Liver (tissue), 9 donors: Measurements from ENCODE around the gene CLEC4G. TPM values are rescaled to one million over a fixed set of nuclear protein-coding genes. Genes with fewer than 3 reads are reported as not detected.

Experiments used
- DNase-seq: peaks from one replicate; pipeline ENCODE4 v3.0.0-alpha.2; 2017; ENCODE audit warnings: low spot score
- H3K27ac ChIP-seq, 2 donors: one replicate each; pipeline ENCODE4 v1.7.0; 2013; ENCODE audit warnings: inconsistent platforms in 2 of 2, low read length in 2 of 2, control low read depth in 1 of 2, low read depth in 1 of 2, mild to moderate bottlenecking in 1 of 2
- H3K27me3 ChIP-seq, 4 donors: one replicate each; pipeline versions ENCODE4 v1.6.1 to v1.7.0; 2013; ENCODE audit warnings: low read length in 3 of 4, inconsistent platforms in 1 of 4, mild to moderate bottlenecking in 1 of 4, moderate library complexity in 1 of 4; ENCODE audit not compliant: control insufficient read depth in 4 of 4, insufficient read depth in 4 of 4
- H3K36me3 ChIP-seq, 4 donors: one replicate each; pipeline versions ENCODE4 v1.6.1 to v1.7.0; 2013; ENCODE audit warnings: low read length in 3 of 4, mild to moderate bottlenecking in 3 of 4, low read depth in 1 of 4, moderate library complexity in 1 of 4; ENCODE audit not compliant: control insufficient read depth in 4 of 4, insufficient read depth in 3 of 4
- H3K4me1 ChIP-seq, 4 donors: one replicate each; pipeline versions ENCODE4 v1.6.1 to v1.7.0; 2013; ENCODE audit warnings: low read length in 3 of 4, mild to moderate bottlenecking in 3 of 4, moderate library complexity in 1 of 4; ENCODE audit not compliant: control insufficient read depth in 4 of 4, insufficient read depth in 4 of 4
- H3K4me3 ChIP-seq, 3 donors: one replicate each; pipeline versions ENCODE4 v1.6.1 to v1.7.0; 2013; ENCODE audit warnings: low read length in 3 of 3, control low read depth in 1 of 3, low read depth in 1 of 3, mild to moderate bottlenecking in 1 of 3
- H3K9ac ChIP-seq, 2 donors: one replicate each; pipeline ENCODE4 v1.7.0; 2013; ENCODE audit warnings: low read length in 2 of 2, mild to moderate bottlenecking in 2 of 2, moderate library complexity in 2 of 2, control low read depth in 1 of 2, low read depth in 1 of 2
- H3K9me3 ChIP-seq, 4 donors: one replicate each; pipeline versions ENCODE4 v1.6.1 to v1.7.0; 2013; ENCODE audit warnings: low read length in 3 of 4; ENCODE audit not compliant: control insufficient read depth in 4 of 4
- ATF3 ChIP-seq: IDR thresholded peaks from 2 replicates; pipeline ENCODE4 v1.6.1; 2016; ENCODE audit warnings: antibody characterized with exemption
- EGR1 ChIP-seq, 2 donors: IDR thresholded peaks; 2 replicates each; pipeline ENCODE4 v1.6.1; 2016 to 2018; ENCODE audit warnings: antibody characterized with exemption in 2 of 2, low read depth in 2 of 2
- FOXA1 ChIP-seq: IDR thresholded peaks from 2 replicates; pipeline ENCODE4 v1.6.1; 2016; ENCODE audit warnings: antibody characterized with exemption
- FOXA2 ChIP-seq: IDR thresholded peaks from 2 replicates; pipeline ENCODE4 v1.6.1; 2016; ENCODE audit warnings: antibody characterized with exemption
- GABPA ChIP-seq, 2 donors: IDR thresholded peaks in 1 of 2; conservative IDR thresholded peaks in 1 of 2; 2 replicates each; pipeline ENCODE4 v1.6.1; 2016; ENCODE audit warnings: antibody characterized with exemption in 2 of 2, mild to moderate bottlenecking in 1 of 2, moderate library complexity in 1 of 2
- HNF4A ChIP-seq, 2 donors: conservative IDR thresholded peaks; 2 replicates each; pipeline ENCODE4 v1.6.1; 2016; ENCODE audit warnings: antibody characterized with exemption in 2 of 2, mild to moderate bottlenecking in 2 of 2
- HNF4G ChIP-seq: IDR thresholded peaks from 2 replicates; pipeline ENCODE4 v1.6.1; 2016; ENCODE audit warnings: antibody characterized with exemption
- JUND ChIP-seq, 2 donors: IDR thresholded peaks; 2 replicates each; pipeline ENCODE4 v1.6.1; 2016; ENCODE audit warnings: antibody characterized with exemption in 2 of 2
- MAX ChIP-seq: IDR thresholded peaks from 2 replicates; pipeline ENCODE4 v1.6.1; 2016; ENCODE audit warnings: antibody characterized with exemption
- NR2F2 ChIP-seq: IDR thresholded peaks from 2 replicates; pipeline ENCODE4 v1.6.1; 2016; ENCODE audit warnings: antibody characterized with exemption
- RAD21 ChIP-seq, 2 donors: IDR thresholded peaks; 2 replicates each; pipeline ENCODE4 v1.6.1; 2016; ENCODE audit warnings: antibody characterized with exemption in 2 of 2, mild to moderate bottlenecking in 2 of 2
- RXRA ChIP-seq, 2 donors: IDR thresholded peaks; 2 replicates each; pipeline ENCODE4 v1.6.1; 2017 to 2018; ENCODE audit warnings: antibody characterized with exemption in 2 of 2, mild to moderate bottlenecking in 1 of 2
- TAF1 ChIP-seq: conservative IDR thresholded peaks from 2 replicates; pipeline ENCODE4 v1.6.1; 2016; ENCODE audit warnings: antibody characterized with exemption, mild to moderate bottlenecking
- YY1 ChIP-seq: IDR thresholded peaks from 2 replicates; pipeline ENCODE4 v1.6.1; 2016; ENCODE audit warnings: antibody characterized with exemption, mild to moderate bottlenecking
- ZBTB33 ChIP-seq: IDR thresholded peaks from 2 replicates; pipeline ENCODE4 v1.6.1; 2016; ENCODE audit warnings: antibody characterized with exemption
- WGBS: extraction: QIAGEN DNeasy Blood & Tissue Kit; methylation state at CpG from one replicate; pipeline ENCODE4 v1.1.7; 2013; 5-methylcytosine and 5-hydroxymethylcytosine counted together
- polyA plus RNA-seq, 2 donors: library from polyadenylated mRNA; stranded (reverse) in 1 of 2; unstranded in 1 of 2; fragments of 200-250 nt in 1 of 2; fragments of >200 nt in 1 of 2; fragmentation: Nextera tagmentation in 1 of 2; extraction: Ambion mirVana in 1 of 2; gene quantifications; one replicate each; pipeline versions ENCODE4 v1.2.1 to v1.2.3, GENCODE V29; 2013 to 2015
- total RNA-seq, 2 donors: library from RNA; depleted of rRNA; stranded (reverse); fragments of >200 nt; gene quantifications; one replicate each; pipeline ENCODE4 v1.2.3, GENCODE V29; 2014
- TF ChIP-seq, protein P1 (sequence below): fragments of 150-350 bp; IDR thresholded peaks from 2 replicates; pipeline ENCODE4 v1.5.1; 2017; ENCODE audit warnings: improper control_type of control experiment, low read depth, low read length; ENCODE audit not compliant: missing input control
- TF ChIP-seq, protein P2 (sequence below): IDR thresholded peaks from 2 replicates; pipeline ENCODE4 v1.6.1; 2016; ENCODE audit warnings: antibody characterized with exemption, mild to moderate bottlenecking
- donor health status: healthy.
- donor health status: healthy.
- donor health status: healthy.
- donor health status: healthy.
- donor health status: healthy.

Gene CLEC4G
- total and polyA plus RNA-seq, 4 donors = 7.7 to 69.0 (median 45.6) TPM

GRCh38 chr19:7769171-7769570 lies 37.3 kb upstream of the CLEC4G start:
- H3K4me3 ChIP-seq = no peak overlapping the region
- H3K4me1 ChIP-seq = no peaks in the 10 kb centered on the region
- no peak overlapping the region for H3K27ac ChIP-seq
- no peaks in the 10 kb centered on the region for H3K36me3 ChIP-seq
- no peaks in the 10 kb centered on the region for H3K9me3 ChIP-seq
- no peaks in the 10 kb centered on the region for H3K27me3 ChIP-seq
- TF ChIP-seq ATF3 (no peak), JUND (IDR thresholded peaks at IDR 0.05) (no peak), YY1 (no peak), EGR1 (IDR thresholded peaks at IDR 0.05; ENCODE audit: low read depth in 2 of 2) (no peak), MAX (no peak), HNF4A (conservative IDR thresholded peaks at IDR 0.05) (no peak), FOXA1 (no peak), HNF4G (no peak)
- TF ChIP-seq, protein P1, sequence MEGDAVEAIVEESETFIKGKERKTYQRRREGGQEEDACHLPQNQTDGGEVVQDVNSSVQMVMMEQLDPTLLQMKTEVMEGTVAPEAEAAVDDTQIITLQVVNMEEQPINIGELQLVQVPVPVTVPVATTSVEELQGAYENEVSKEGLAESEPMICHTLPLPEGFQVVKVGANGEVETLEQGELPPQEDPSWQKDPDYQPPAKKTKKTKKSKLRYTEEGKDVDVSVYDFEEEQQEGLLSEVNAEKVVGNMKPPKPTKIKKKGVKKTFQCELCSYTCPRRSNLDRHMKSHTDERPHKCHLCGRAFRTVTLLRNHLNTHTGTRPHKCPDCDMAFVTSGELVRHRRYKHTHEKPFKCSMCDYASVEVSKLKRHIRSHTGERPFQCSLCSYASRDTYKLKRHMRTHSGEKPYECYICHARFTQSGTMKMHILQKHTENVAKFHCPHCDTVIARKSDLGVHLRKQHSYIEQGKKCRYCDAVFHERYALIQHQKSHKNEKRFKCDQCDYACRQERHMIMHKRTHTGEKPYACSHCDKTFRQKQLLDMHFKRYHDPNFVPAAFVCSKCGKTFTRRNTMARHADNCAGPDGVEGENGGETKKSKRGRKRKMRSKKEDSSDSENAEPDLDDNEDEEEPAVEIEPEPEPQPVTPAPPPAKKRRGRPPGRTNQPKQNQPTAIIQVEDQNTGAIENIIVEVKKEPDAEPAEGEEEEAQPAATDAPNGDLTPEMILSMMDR = no peak
- TF ChIP-seq, protein P2, sequence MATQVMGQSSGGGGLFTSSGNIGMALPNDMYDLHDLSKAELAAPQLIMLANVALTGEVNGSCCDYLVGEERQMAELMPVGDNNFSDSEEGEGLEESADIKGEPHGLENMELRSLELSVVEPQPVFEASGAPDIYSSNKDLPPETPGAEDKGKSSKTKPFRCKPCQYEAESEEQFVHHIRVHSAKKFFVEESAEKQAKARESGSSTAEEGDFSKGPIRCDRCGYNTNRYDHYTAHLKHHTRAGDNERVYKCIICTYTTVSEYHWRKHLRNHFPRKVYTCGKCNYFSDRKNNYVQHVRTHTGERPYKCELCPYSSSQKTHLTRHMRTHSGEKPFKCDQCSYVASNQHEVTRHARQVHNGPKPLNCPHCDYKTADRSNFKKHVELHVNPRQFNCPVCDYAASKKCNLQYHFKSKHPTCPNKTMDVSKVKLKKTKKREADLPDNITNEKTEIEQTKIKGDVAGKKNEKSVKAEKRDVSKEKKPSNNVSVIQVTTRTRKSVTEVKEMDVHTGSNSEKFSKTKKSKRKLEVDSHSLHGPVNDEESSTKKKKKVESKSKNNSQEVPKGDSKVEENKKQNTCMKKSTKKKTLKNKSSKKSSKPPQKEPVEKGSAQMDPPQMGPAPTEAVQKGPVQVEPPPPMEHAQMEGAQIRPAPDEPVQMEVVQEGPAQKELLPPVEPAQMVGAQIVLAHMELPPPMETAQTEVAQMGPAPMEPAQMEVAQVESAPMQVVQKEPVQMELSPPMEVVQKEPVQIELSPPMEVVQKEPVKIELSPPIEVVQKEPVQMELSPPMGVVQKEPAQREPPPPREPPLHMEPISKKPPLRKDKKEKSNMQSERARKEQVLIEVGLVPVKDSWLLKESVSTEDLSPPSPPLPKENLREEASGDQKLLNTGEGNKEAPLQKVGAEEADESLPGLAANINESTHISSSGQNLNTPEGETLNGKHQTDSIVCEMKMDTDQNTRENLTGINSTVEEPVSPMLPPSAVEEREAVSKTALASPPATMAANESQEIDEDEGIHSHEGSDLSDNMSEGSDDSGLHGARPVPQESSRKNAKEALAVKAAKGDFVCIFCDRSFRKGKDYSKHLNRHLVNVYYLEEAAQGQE = no peak
- no peak overlapping the region for H3K9ac ChIP-seq
- 71% methylated on average over 2 of the region's 2 CpGs for WGBS
- DNase-seq = no peak

DNA sequence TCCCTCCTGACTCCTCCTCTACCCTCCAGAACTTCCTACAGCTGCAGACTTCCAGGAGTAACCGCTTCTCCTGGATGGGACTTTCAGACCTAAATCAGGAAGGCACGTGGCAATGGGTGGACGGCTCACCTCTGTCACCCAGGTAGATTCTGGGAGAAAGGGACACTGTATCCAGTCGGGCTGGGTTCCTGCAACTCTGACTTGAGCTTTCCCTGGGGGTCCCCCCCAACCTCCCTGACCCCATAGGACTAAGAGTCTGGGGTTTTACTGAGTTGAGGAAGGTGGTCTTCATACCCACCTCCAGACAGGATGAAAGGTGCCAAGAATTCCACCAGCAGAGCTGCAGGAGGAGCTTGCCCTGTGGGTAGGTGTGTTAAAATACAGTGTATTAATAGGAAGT lies 35.6 kb upstream of the CLEC4G start:
- no peak for TF ChIP-seq HNF4A (conservative IDR thresholded peaks at IDR 0.05)
- TF ChIP-seq FOXA1 = no peak
- TF ChIP-seq TAF1 = no peak
- TF ChIP-seq RAD21 (IDR thresholded peaks at IDR 0.05) = no peak
- TF ChIP-seq HNF4G = no peak
- TF ChIP-seq ATF3 = no peak
- TF ChIP-seq ZBTB33 = no peak
- TF ChIP-seq YY1 = no peak
- no peak for TF ChIP-seq RXRA (IDR thresholded peaks at IDR 0.05)
- TF ChIP-seq JUND (IDR thresholded peaks at IDR 0.05) = no peak
- no peak for TF ChIP-seq EGR1 (IDR thresholded peaks at IDR 0.05; ENCODE audit: low read depth in 2 of 2)
- TF ChIP-seq FOXA2 = no peak
- TF ChIP-seq, protein P2 = no peak
- TF ChIP-seq GABPA (IDR thresholded peaks at IDR 0.05 in 1 of 2, conservative IDR thresholded peaks at IDR 0.05 in 1 of 2) = no peak
- no peak for TF ChIP-seq NR2F2
- 65% methylated on average over 4 of the region's 4 CpGs for WGBS

More for the DNA sequence above, 35.6 kb upstream of the CLEC4G start:
- no peaks in the 10 kb centered on the region for H3K9me3 ChIP-seq
- H3K4me1 ChIP-seq = no peaks in the 10 kb centered on the region
- no peak overlapping the region for H3K9ac ChIP-seq
- H3K4me3 ChIP-seq = no peak overlapping the region
- no peaks in the 10 kb centered on the region for H3K36me3 ChIP-seq
- no peak overlapping the region for H3K27ac ChIP-seq
- H3K27me3 ChIP-seq = no peaks in the 10 kb centered on the region
- no peak for DNase-seq
